SK-N-SH treated with all-trans-retinoic acid at 6 μM for 48 hours (cell line): ENCODE results near the gene ERG.

Experiments
- ATAC-seq: fragments of 200-7000 bp; cut with Tn5 transposase; 3 replicates; pipeline ENCODE4 v1.9.1; 2020; ENCODE audit warnings: mild to moderate bottlenecking, moderate library complexity
- BACH2 ChIP-seq: fragments of 250-450 bp; sonication (Bioruptor Pico); IDR thresholded peaks from 2 replicates; pipeline ENCODE4 v1.9.0; 2021; ENCODE audit warnings: mild to moderate bottlenecking, borderline replicate concordance
- CREB5 ChIP-seq: fragments of 250-450 bp; sonication (Bioruptor Pico); IDR thresholded peaks from 2 replicates; pipeline ENCODE4 v1.5.1; 2020; ENCODE audit warnings: low read depth, mild to moderate bottlenecking, moderate library complexity
- CSDC2 ChIP-seq: fragments of 250-450 bp; sonication (Bioruptor Pico); IDR thresholded peaks from 2 replicates; pipeline ENCODE4 v1.5.0; 2020; ENCODE audit warnings: mild to moderate bottlenecking, moderate library complexity
- CSRNP3 ChIP-seq: fragments of 250-450 bp; sonication (Bioruptor Pico); IDR thresholded peaks from 2 replicates; pipeline ENCODE4 v1.5.1; 2021; ENCODE audit warnings: mild to moderate bottlenecking, moderate library complexity
- ESRRG ChIP-seq: fragments of 250-450 bp; sonication (Bioruptor Pico); IDR thresholded peaks from 2 replicates; pipeline ENCODE4 v1.6.1; 2021; ENCODE audit warnings: mild to moderate bottlenecking
- GLIS3 ChIP-seq: fragments of 250-450 bp; sonication (Bioruptor Pico); IDR thresholded peaks from 2 replicates; pipeline ENCODE4 v1.5.0; 2020; ENCODE audit warnings: mild to moderate bottlenecking, moderate library complexity
- ISL1 ChIP-seq: fragments of 250-450 bp; sonication (Bioruptor Pico); IDR thresholded peaks from 2 replicates; pipeline ENCODE4 v2.1.2; 2022; ENCODE audit warnings: mild to moderate bottlenecking, moderate library complexity
- OSR1 ChIP-seq: fragments of 250-450 bp; sonication (Bioruptor Pico); IDR thresholded peaks from 2 replicates; pipeline ENCODE4 v1.8.0; 2022; ENCODE audit warnings: moderate library complexity, mild to moderate bottlenecking, inconsistent platforms
- PATZ1 ChIP-seq: fragments of 250-450 bp; sonication (Bioruptor Pico); IDR thresholded peaks from 2 replicates; pipeline ENCODE4 v1.8.0; 2020; ENCODE audit warnings: mild to moderate bottlenecking, moderate library complexity, borderline replicate concordance
- POU6F1 ChIP-seq: fragments of 250-450 bp; sonication (Bioruptor Pico); IDR thresholded peaks from 2 replicates; pipeline ENCODE4 v1.8.0; 2021; ENCODE audit warnings: low read depth, mild to moderate bottlenecking, moderate library complexity, borderline replicate concordance
- PPARA ChIP-seq: fragments of 250-450 bp; sonication (Bioruptor Pico); IDR thresholded peaks from 2 replicates; pipeline ENCODE4 v1.5.0; 2020; ENCODE audit warnings: mild to moderate bottlenecking, borderline replicate concordance
- RARB ChIP-seq: fragments of 250-450 bp; sonication (Bioruptor Pico); IDR thresholded peaks from 2 replicates; pipeline ENCODE4 v1.8.0; 2021; ENCODE audit warnings: mild to moderate bottlenecking, moderate library complexity
- SNAI2 ChIP-seq: fragments of 250-450 bp; sonication (Bioruptor Pico); IDR thresholded peaks from 2 replicates; pipeline ENCODE4 v1.5.0; 2020; ENCODE audit warnings: mild to moderate bottlenecking, moderate library complexity
- TOX ChIP-seq: fragments of 250-450 bp; sonication (Bioruptor Pico); IDR thresholded peaks from 2 replicates; pipeline ENCODE4 v1.8.0; 2021; ENCODE audit warnings: mild to moderate bottlenecking, moderate library complexity, borderline replicate concordance
- TSHZ2 ChIP-seq: fragments of 250-450 bp; sonication (Bioruptor Pico); IDR thresholded peaks from 2 replicates; pipeline ENCODE4 v1.5.0; 2020; ENCODE audit warnings: mild to moderate bottlenecking, moderate library complexity
- ZC3H10 ChIP-seq: fragments of 250-450 bp; sonication (Bioruptor Pico); IDR thresholded peaks from 2 replicates; pipeline ENCODE4 v1.5.1; 2021; ENCODE audit warnings: mild to moderate bottlenecking, moderate library complexity
- ZFP3 ChIP-seq: fragments of 250-450 bp; sonication (Bioruptor Pico); IDR thresholded peaks from 2 replicates; pipeline ENCODE4 v1.5.0; 2020; ENCODE audit warnings: mild to moderate bottlenecking, moderate library complexity
- ZFP30 ChIP-seq: fragments of 450-650 bp; formaldehyde crosslinking; IDR thresholded peaks from 2 replicates; pipeline ENCODE4 v1.5.0; 2022; ENCODE audit warnings: mild to moderate bottlenecking, moderate library complexity
- ZNF565 ChIP-seq: fragments of 450-650 bp; formaldehyde crosslinking; conservative IDR thresholded peaks from 2 replicates; pipeline ENCODE4 v1.5.0; 2020; ENCODE audit warnings: low read depth, mild to moderate bottlenecking, moderate library complexity
- ZNF70 ChIP-seq: fragments of 450-650 bp; formaldehyde crosslinking; IDR thresholded peaks from 2 replicates; pipeline ENCODE4 v1.5.0; 2020; ENCODE audit warnings: mild to moderate bottlenecking, moderate library complexity
- ZNF8 ChIP-seq: fragments of 450-650 bp; formaldehyde crosslinking; IDR thresholded peaks from 2 replicates; pipeline ENCODE4 v1.5.0; 2020; ENCODE audit warnings: mild to moderate bottlenecking, moderate library complexity

ERG gene

GRCh38 chr21:38439426-38439825 lies 58.9 kb downstream of the ERG start:
- TF ChIP-seq CSDC2 (CRISPR knock-in tag) (no peak), PATZ1 (CRISPR knock-in tag) (no peak), ZC3H10 (no peak)
- ATAC-seq = peak; percentile 10; the same call in 2 of the 3 replicates

- peak; percentile 84 for TF ChIP-seq ISL1 (CRISPR knock-in tag)
- TF ChIP-seq ZC3H10 = no peak
- TF ChIP-seq ZFP3 (CRISPR knock-in tag) = peak; percentile 15; the same call in 1 of the 2 replicates
- no peak for TF ChIP-seq TSHZ2 (CRISPR knock-in tag)
- peak; percentile 76 for ATAC-seq
These were observed 59.8 kb downstream of the ERG start for GRCh38 chr21:38438462-38438893.

GRCh38 chr21:38436341-38436740 lies 61.9 kb downstream of the ERG start:
- no peak for TF ChIP-seq BACH2 (CRISPR knock-in tag)
- no peak for TF ChIP-seq RARB
- no peak for TF ChIP-seq ISL1 (CRISPR knock-in tag)
- TF ChIP-seq ZNF565 = no peak
- no peak for TF ChIP-seq TOX (CRISPR knock-in tag)
- TF ChIP-seq ZNF70 (CRISPR knock-in tag) = no peak
- TF ChIP-seq CSDC2 (CRISPR knock-in tag) = no peak
- TF ChIP-seq SNAI2 (CRISPR knock-in tag) = no peak
- ATAC-seq = no peak

GRCh38 chr21:38434913-38435533 lies 63.3 kb downstream of the ERG start:
- peak; percentile 65 for ATAC-seq
- TF ChIP-seq ZC3H10 = no peak
- TF ChIP-seq ISL1 (CRISPR knock-in tag) = peak; percentile 30

GRCh38 chr21:38433471-38433870 lies 64.8 kb downstream of the ERG start:
- TF ChIP-seq TSHZ2 (CRISPR knock-in tag) = no peak
- no peak for TF ChIP-seq CREB5
- no peak for TF ChIP-seq CSRNP3
- no peak for TF ChIP-seq GLIS3 (CRISPR knock-in tag)
- TF ChIP-seq TOX (CRISPR knock-in tag) = no peak
- no peak for TF ChIP-seq POU6F1 (CRISPR knock-in tag)
- no peak for TF ChIP-seq SNAI2 (CRISPR knock-in tag)
- no peak for TF ChIP-seq ZC3H10
- TF ChIP-seq ZFP3 (CRISPR knock-in tag) = no peak
- TF ChIP-seq ISL1 (CRISPR knock-in tag) = no peak
- TF ChIP-seq OSR1 (CRISPR knock-in tag) = no peak
- no peak for TF ChIP-seq BACH2 (CRISPR knock-in tag)
- TF ChIP-seq PPARA (CRISPR knock-in tag) = no peak
- TF ChIP-seq ZNF8 (CRISPR knock-in tag) = no peak
- no peak for TF ChIP-seq ZNF565
- TF ChIP-seq ZFP30 (CRISPR knock-in tag) = no peak
- no peak for TF ChIP-seq ESRRG (CRISPR knock-in tag)
- TF ChIP-seq RARB = no peak
- no peak for ATAC-seq
